H1 (cell line): Measurements from ENCODE around the gene RAB21. TPM values are rescaled to one million over a fixed set of nuclear protein-coding genes. Genes with fewer than 3 reads are reported as not detected.

Experiments used
- CTCF ChIA-PET: fragments of 300-600 bp; sonication (Branson Sonifier 250); formaldehyde crosslinking; loops from one replicate; lab custom pipeline; 2021; ENCODE audit not compliant: partially characterized antibody; lab: Charles Lee
- POLR2A ChIA-PET: fragments of 300-600 bp; sonication (Branson Sonifier 250); formaldehyde crosslinking; loops from one replicate; lab custom pipeline; 2021; ENCODE audit warnings: inconsistent platforms; ENCODE audit not compliant: partially characterized antibody; lab: Charles Lee
- DNase-seq, 2 experiments: peaks; one replicate each; pipeline versions ENCODE4 v3.0.0 to v3.0.0-alpha.2; 2010 to 2022; ENCODE audit warnings: low spot score in 2 of 2, low read depth in 1 of 2, mixed read lengths in 1 of 2
- FAIRE-seq: peaks from 2 replicates; lab custom pipeline; 2011; peaks lifted over from hg19 to GRCh38; lab: Jason Lieb, UNC
- H2AFZ ChIP-seq: 2 replicates; pipeline ENCODE4 v1.8.1; 2012; ENCODE audit warnings: low read length, inconsistent platforms
- H2AK5ac ChIP-seq: 2 replicates; pipeline ENCODE4 v1.6.1; 2013; ENCODE audit warnings: low read depth, low read length
- H2BK120ac ChIP-seq: replicated peaks from 2 replicates; pipeline ENCODE3; 2013; ENCODE audit warnings: low read depth, low read length, inconsistent platforms
- H2BK12ac ChIP-seq: 2 replicates; pipeline ENCODE4 v1.6.1; 2013; ENCODE audit warnings: low read depth, low read length
- H2BK15ac ChIP-seq: 2 replicates; pipeline ENCODE4 v1.6.1; 2013; ENCODE audit warnings: low read length
- H2BK20ac ChIP-seq: 2 replicates; pipeline ENCODE4 v1.6.1; 2013; ENCODE audit warnings: low read length
- H2BK5ac ChIP-seq: 2 replicates; pipeline ENCODE4 v1.6.1; 2013; ENCODE audit warnings: low read depth, low read length
- H3K14ac ChIP-seq: 2 replicates; pipeline ENCODE4 v1.6.1; 2013; ENCODE audit warnings: inconsistent platforms; ENCODE audit not compliant: insufficient read length
- H3K18ac ChIP-seq: 2 replicates; pipeline ENCODE4 v1.6.1; 2013; ENCODE audit warnings: low read length; ENCODE audit errors: extremely low read depth
- H3K23ac ChIP-seq: 2 replicates; pipeline ENCODE4 v1.6.1; 2013; ENCODE audit warnings: inconsistent platforms; ENCODE audit not compliant: insufficient read length
- H3K23me2 ChIP-seq: 2 replicates; pipeline ENCODE4 v1.6.1; 2013; ENCODE audit warnings: low read depth, low read length
- H3K27ac ChIP-seq: 2 replicates; pipeline ENCODE4 v1.6.1; 2011; ENCODE audit warnings: low read depth, low read length, inconsistent platforms
- H3K27me3 ChIP-seq, 4 experiments: replicated peaks in 1 of 4; 1 replicate in 1 of 4; 2 replicates in 3 of 4; pipeline versions ENCODE4 v1.6.1 to v1.8.1; 2011 to 2013; ENCODE audit warnings: low read length in 3 of 4, mild to moderate bottlenecking in 3 of 4, inconsistent platforms in 2 of 4, mixed read lengths in 2 of 4, moderate library complexity in 1 of 4; ENCODE audit not compliant: control insufficient read depth in 3 of 4, insufficient read depth in 3 of 4; ENCODE audit errors: extremely low read depth in 1 of 4
- H3K36me3 ChIP-seq, 4 experiments: 2 replicates each; pipeline versions ENCODE4 v1.6.1 to v1.8.1; 2011 to 2013; ENCODE audit warnings: mild to moderate bottlenecking in 4 of 4, low read length in 3 of 4, moderate library complexity in 2 of 4, control low read depth in 1 of 4, inconsistent platforms in 1 of 4; ENCODE audit not compliant: insufficient read depth in 4 of 4, control insufficient read depth in 2 of 4
- H3K4ac ChIP-seq: replicated peaks from 2 replicates; pipeline ENCODE3; 2013; ENCODE audit warnings: low read length, low read depth, mixed read lengths, inconsistent platforms; ENCODE audit not compliant: insufficient read length
- H3K4me1 ChIP-seq, 4 experiments: replicated peaks in 1 of 4; 1 replicate in 1 of 4; 2 replicates in 3 of 4; pipeline versions ENCODE4 v1.6.1 to v1.8.1; 2011 to 2013; ENCODE audit warnings: low read length in 3 of 4, inconsistent platforms in 2 of 4, mixed read lengths in 1 of 4; ENCODE audit not compliant: insufficient read depth in 4 of 4, control insufficient read depth in 3 of 4
- H3K4me2 ChIP-seq, 2 experiments: 2 replicates each; pipeline versions ENCODE4 v1.6.1 to v1.8.1; 2011 to 2013; ENCODE audit warnings: low read depth in 2 of 2, low read length in 2 of 2, control low read depth in 1 of 2, inconsistent platforms in 1 of 2, mild to moderate bottlenecking in 1 of 2; ENCODE audit not compliant: insufficient read depth in 1 of 2
- H3K4me3 ChIP-seq, 4 experiments: fragments of 200-600, 300-600 bp in 1 of 4; sonication (generic), shearing (Covaris generic), sonication (Bioruptor Twin) in 1 of 4; 2 replicates each; pipeline versions ENCODE4 v1.5.1 to v1.8.1; 2011 to 2016; ENCODE audit warnings: low read length in 4 of 4, low read depth in 3 of 4, control low read depth in 2 of 4, inconsistent platforms in 2 of 4, mild to moderate bottlenecking in 2 of 4, mixed read lengths in 1 of 4, moderate library complexity in 1 of 4; ENCODE audit not compliant: insufficient read depth in 2 of 4; ENCODE audit errors: extremely low read depth in 1 of 4
- H3K56ac ChIP-seq: replicated peaks from 2 replicates; pipeline ENCODE3; 2013; ENCODE audit warnings: low read depth, mild to moderate bottlenecking, mixed read lengths, low read length, inconsistent platforms; ENCODE audit not compliant: insufficient read length
- H3K79me1 ChIP-seq: 2 replicates; pipeline ENCODE4 v1.6.1; 2013; ENCODE audit warnings: low read depth, low read length, control low read depth
- H3K79me2 ChIP-seq, 2 experiments: 2 replicates each; pipeline versions ENCODE4 v1.6.1 to v1.8.1; 2012 to 2013; ENCODE audit warnings: low read length in 2 of 2, mild to moderate bottlenecking in 2 of 2, inconsistent platforms in 1 of 2; ENCODE audit not compliant: insufficient read depth in 2 of 2, control insufficient read depth in 1 of 2
- H3K9ac ChIP-seq, 4 experiments: replicated peaks in 1 of 4; 1 replicate in 1 of 4; 2 replicates in 3 of 4; pipeline versions ENCODE4 v1.6.1 to v1.8.1; 2011 to 2013; ENCODE audit warnings: low read depth in 3 of 4, low read length in 3 of 4, control low read depth in 2 of 4, mild to moderate bottlenecking in 2 of 4, moderate library complexity in 2 of 4, inconsistent platforms in 1 of 4; ENCODE audit errors: extremely low read depth in 1 of 4
- H3K9me3 ChIP-seq, 2 experiments: 2 replicates each; pipeline versions ENCODE4 v1.6.1 to v1.8.1; 2012 to 2013; ENCODE audit warnings: mild to moderate bottlenecking in 2 of 2, moderate library complexity in 2 of 2, control low read depth in 1 of 2, inconsistent platforms in 1 of 2, low read depth in 1 of 2, low read length in 1 of 2, mixed read lengths in 1 of 2; ENCODE audit not compliant: insufficient read depth in 2 of 2
- H4K20me1 ChIP-seq, 2 experiments: replicated peaks in 1 of 2; 2 replicates each; pipeline versions ENCODE3 to v1.8.1; 2011 to 2013; ENCODE audit warnings: inconsistent platforms in 2 of 2, low read length in 2 of 2, mild to moderate bottlenecking in 1 of 2; ENCODE audit not compliant: insufficient read depth in 2 of 2, control insufficient read depth in 1 of 2
- H4K5ac ChIP-seq: 2 replicates; pipeline ENCODE4 v1.6.1; 2013; ENCODE audit warnings: low read length, low read depth, mixed read lengths, inconsistent platforms; ENCODE audit not compliant: insufficient read length
- H4K8ac ChIP-seq: 2 replicates; pipeline ENCODE4 v1.8.0; 2013; ENCODE audit warnings: mild to moderate bottlenecking, moderate library complexity, low read length, inconsistent platforms; ENCODE audit not compliant: insufficient read depth; ENCODE audit errors: extremely low read depth
- H4K91ac ChIP-seq: replicated peaks from 2 replicates; pipeline ENCODE3; 2013; ENCODE audit warnings: low read length, mixed read lengths, inconsistent platforms; ENCODE audit not compliant: insufficient read length
- KDM5A ChIP-seq: fragments of 200-600 bp; IDR thresholded peaks from 2 replicates; pipeline ENCODE4 v1.7.1; 2012; ENCODE audit warnings: mild to moderate bottlenecking, low read length, inconsistent platforms, mixed read lengths
- ZNF274 ChIP-seq: IDR thresholded peaks from 2 replicates; pipeline ENCODE4 v1.7.0; 2012; ENCODE audit warnings: low read length, borderline replicate concordance; ENCODE audit errors: extremely low read depth
- WGBS, 2 experiments: shearing (Covaris generic) in 1 of 2; methylation state at CpG; one replicate each; pipeline versions ENCODE4 v1.1.6 to v1.1.7; 2013 to 2015; ENCODE audit warnings: low lambda C conversion rate in 2 of 2, mixed read lengths in 2 of 2, inconsistent platforms in 1 of 2, low coverage in 1 of 2, missing lambda C conversion rate in 1 of 2; ENCODE audit not compliant: insufficient replicate concordance in 2 of 2, insufficient coverage in 1 of 2, insufficient read length in 1 of 2; ENCODE audit errors: extremely low coverage in 1 of 2, missing lambda C conversion rate in 1 of 2; 5-methylcytosine and 5-hydroxymethylcytosine counted together
- polyA plus RNA-seq, 7 experiments: library from polyadenylated mRNA; depleted of rRNA in 3 of 7; stranded (reverse) in 5 of 7; unstranded in 2 of 7; fragments of >200 nt in 5 of 7; fragments of 200-250 nt in 2 of 7; gene quantifications; 1 replicate in 5 of 7; 2 replicates in 1 of 7; 4 replicates in 1 of 7; pipeline versions ENCODE4 v1.2.1 to v1.2.3, GENCODE V29; 2011 to 2013; ENCODE audit warnings: missing spikeins in 2 of 7, mixed read lengths in 2 of 7
- total RNA-seq: library from RNA; stranded (reverse); fragmentation: NEBNext Ultra II Directional; extraction: Animal tissue kit (Norgen Biotek cat#: 25700); gene quantifications from 2 replicates; pipeline ENCODE4 v1.2.1, GENCODE V29; 2021

The RAB21 gene
- total and polyA plus RNA-seq, 2 of the 8 experiments (the other 6 are each of a cell fraction or from before 2014, with no cell fraction given), result 1.2 to 47.2 TPM

DNA sequence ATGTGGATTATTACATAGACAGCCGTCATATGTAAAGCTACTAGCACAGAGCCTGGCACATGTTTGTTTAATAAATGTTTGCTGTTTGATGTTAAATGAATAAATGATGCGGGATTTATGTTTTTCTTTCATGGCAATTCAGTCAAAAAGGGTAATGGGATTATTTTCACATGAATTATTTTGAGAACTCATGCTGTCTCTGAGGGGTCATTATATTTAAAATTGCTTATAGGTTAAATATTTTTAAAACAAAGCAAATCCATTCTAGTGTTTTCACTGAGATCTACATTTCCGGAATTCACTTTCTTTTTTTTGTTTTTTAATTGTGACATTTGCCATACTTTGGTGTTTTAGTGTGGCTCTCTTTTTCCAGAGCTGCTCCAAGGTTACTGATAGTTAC, 5.3 kb downstream of the RAB21 start:
- no peak overlapping the region for H2BK5ac ChIP-seq
- H3K4me1 ChIP-seq, result peaks cover 0 to 4% (median 1%) of the 10 kb centered on the region in 4 experiments; a peak in 2 of 7 replicates
- no peak overlapping the region for H3K4ac ChIP-seq
- H2BK20ac ChIP-seq, result no peak overlapping the region
- no peak overlapping the region for H4K91ac ChIP-seq
- H4K5ac ChIP-seq, result no peak overlapping the region
- no peak overlapping the region for H3K4me2 ChIP-seq
- H3K27ac ChIP-seq, result no peak overlapping the region
- H3K9ac ChIP-seq, result no peak overlapping the region
- no peak for TF ChIP-seq KDM5A
- peak; percentile 20; the same call in 1 of the 2 replicates for TF ChIP-seq ZNF274
- DNase-seq, result no peak
- H2BK120ac ChIP-seq, result no peak overlapping the region
- no peak overlapping the region for H3K4me3 ChIP-seq
- H3K18ac ChIP-seq, result no peak overlapping the region
- H3K79me2 ChIP-seq, result peaks cover 26 to 97% of the 10 kb centered on the region in 2 experiments
- H3K79me1 ChIP-seq, result peaks cover 6% of the 10 kb centered on the region; the same call in 1 of the 2 replicates
- no peak for FAIRE-seq
- peaks cover 14 to 16% of the 10 kb centered on the region in 2 experiments for H4K20me1 ChIP-seq
- no peaks in the 10 kb centered on the region for H3K27me3 ChIP-seq
- H2BK15ac ChIP-seq, result no peak overlapping the region
- H3K23me2 ChIP-seq, result no peaks in the 10 kb centered on the region; the same call in 1 of the 2 replicates
- H4K8ac ChIP-seq, result no peak overlapping the region
- POLR2A ChIA-PET, result no interaction called here
- 91% methylated on average over 3 of the region's 3 CpGs; no CpG with 5 or more reads in 1 of the 2 experiments for WGBS, 2 experiments
- H2AK5ac ChIP-seq, result no peak overlapping the region
- no peaks in the 10 kb centered on the region for H3K9me3 ChIP-seq
- peaks cover 0 to 10% (median 2%) of the 10 kb centered on the region in 4 experiments; a peak in 3 of 8 replicates for H3K36me3 ChIP-seq
- no peak overlapping the region for H2BK12ac ChIP-seq
- no peak overlapping the region for H3K14ac ChIP-seq
- no peak overlapping the region for H3K23ac ChIP-seq
- CTCF ChIA-PET, result interaction anchor here (2.1 to 2.9 kb wide), 2 partner anchors 13 to 20 kb away, joined by 10 to 13 read pairs; no protein-coding TSS in a partner anchor
- no peak overlapping the region for H2AFZ ChIP-seq
- H3K56ac ChIP-seq, result no peak overlapping the region
